ENCODE data around the gene EXTL1. TPM values are rescaled to one million over a fixed set of nuclear protein-coding genes. Genes with fewer than 3 reads are reported as not detected.

The EXTL1 gene
- polyA plus RNA-seq, 4 donors = 1.3 to 2.4 (median 1.7) TPM

DNA sequence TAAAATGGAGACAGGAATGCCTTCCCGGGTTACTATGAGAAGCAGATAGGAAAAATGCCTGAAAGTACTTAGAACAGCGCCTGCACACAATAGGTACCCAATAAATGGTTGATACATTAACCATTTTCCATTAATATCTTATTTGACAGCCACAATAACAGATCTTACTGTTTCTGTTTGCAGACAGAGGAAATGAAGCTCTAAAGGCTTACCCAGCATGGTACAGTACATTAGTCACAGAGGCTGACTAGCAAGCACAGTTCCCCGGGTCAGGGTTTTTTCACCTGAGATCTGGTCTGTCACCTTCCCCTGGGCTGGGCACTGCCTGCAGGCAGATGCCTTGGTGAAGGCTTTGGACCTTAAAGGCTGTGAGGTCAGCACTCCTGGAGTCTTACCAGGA is 43.0 kb downstream of the EXTL1 start:
- no peak for DNase-seq (ENCODE audit: low read depth in 4 of 4, low spot score in 2 of 4)

DNA sequence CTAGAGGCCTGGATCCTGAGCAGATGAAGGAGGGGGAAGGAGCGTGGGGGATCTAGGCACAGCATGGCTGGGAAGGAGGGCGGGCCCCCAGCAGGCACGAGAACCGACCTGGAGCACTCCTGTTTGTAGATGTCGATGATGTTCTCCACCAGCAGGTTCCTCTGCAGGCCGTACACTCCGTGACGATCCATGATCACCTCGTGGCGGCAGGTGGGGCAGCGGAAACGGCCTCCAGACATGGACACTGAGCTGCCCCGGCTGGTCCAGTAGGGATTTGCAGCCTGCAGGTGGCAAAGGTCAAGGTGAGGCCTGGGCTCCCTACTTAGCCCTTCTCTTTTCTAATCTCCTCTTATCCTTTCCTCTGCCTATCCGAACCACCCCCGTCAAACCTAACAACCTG is 44.6 kb downstream of the EXTL1 start:
- no peak for DNase-seq (ENCODE audit: low read depth in 4 of 4, low spot score in 2 of 4)

DNA sequence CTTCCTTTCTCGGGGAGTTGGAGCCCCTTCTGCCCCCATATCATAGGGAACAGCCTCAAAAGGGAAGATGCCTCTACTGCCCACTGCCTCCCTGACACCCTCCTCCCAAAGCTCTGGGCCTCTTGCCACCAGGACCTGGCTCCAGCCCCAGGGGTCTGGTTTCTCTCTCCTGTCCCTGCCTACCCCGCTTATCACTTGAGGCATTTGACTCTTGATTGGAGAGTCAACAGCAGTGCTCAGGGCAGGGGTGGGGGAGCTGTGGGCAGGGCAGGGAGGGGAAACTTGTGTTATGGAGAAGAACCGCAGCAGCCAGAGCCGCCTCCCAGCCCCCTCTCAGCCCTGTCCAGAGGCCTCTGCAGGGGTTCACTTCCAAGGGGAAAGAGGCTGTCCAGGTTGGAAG is 45.3 kb downstream of the EXTL1 start:
- DNase-seq (ENCODE audit: low read depth in 4 of 4, low spot score in 2 of 4) = no peak

DNA sequence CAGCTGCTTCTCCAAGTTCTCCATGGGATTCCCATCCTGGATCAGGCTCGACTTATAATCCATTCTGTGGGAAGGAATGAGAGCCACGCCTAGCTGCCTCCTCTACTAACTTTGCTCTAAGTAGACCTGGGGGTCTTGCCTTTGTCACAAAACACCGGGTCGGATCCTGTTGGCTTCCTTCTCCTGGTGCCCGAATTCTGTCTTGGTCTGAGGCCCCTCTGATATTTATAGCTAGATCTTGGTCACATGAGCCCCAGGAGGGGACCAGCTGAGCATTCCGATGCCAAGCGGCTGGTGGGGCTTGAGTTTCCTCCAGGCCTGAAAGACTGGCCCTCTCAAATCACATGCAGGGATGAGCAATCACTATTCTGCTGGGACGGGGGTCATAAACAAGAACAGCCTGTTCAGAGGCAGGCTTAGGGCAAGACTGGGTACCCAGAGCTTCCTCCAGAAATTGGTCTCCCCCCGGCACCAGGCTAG is 45.9 kb downstream of the EXTL1 start, which contains the start of gene TRIM63:
Gene TRIM63 (minus strand): TSS at position 199 of the 480 bp plus-strand sequence. CDS start 136 bp downstream, at position 63.
- DNase-seq (ENCODE audit: low read depth in 4 of 4, low spot score in 2 of 4) = no peak

DNA sequence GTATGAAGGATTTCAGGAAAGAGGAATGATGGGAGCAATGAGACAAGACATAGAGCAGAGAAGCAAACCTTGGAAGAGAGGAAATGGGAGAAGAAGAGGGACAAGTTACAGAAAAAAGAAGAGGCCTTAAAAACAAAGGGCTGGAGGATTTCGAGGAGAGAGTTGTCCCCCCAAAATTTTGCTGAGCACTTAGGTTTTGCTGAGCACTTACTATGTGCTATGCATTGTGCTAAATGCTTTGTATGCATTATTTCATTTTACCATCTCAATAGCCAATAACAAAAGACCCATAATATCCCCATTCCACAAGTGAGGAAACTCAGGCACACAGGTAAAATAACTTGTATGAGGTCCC is 48.3 kb downstream of the EXTL1 start:
- DNase-seq (ENCODE audit: low read depth in 4 of 4, low spot score in 2 of 4) = no peak

DNA sequence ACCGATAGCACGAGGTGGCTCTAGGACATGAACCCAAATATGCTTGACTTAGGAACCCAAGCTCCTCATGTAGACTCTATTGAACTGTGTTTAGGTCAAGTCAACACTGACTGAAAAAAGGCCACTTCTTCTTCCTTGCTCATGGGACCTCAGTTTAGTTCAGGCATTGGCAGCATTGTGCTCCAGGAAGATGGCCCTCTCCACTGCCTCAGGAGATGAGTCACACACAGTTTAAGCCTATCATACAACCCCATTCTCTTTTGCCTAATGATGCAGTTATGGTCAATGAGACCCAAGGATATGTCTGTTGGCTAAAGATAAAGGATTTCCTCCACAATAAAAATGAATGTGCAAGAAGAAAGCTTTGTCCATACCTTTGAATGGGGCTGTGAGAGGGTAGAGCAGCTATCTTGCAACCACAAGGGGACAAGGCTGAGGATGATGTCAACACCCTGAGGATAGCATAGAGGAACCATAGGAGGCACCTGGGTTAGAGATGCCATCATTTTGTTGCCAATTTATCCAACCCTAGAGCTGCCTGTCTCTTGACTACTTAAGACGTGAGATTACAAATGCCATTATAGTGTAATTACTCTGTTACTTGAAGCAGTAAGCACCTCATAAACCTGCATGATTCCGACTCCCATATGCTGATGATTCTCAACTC is 48.9 kb downstream of the EXTL1 start:
- DNase-seq (ENCODE audit: low read depth in 4 of 4, low spot score in 2 of 4) = no peak

DNA sequence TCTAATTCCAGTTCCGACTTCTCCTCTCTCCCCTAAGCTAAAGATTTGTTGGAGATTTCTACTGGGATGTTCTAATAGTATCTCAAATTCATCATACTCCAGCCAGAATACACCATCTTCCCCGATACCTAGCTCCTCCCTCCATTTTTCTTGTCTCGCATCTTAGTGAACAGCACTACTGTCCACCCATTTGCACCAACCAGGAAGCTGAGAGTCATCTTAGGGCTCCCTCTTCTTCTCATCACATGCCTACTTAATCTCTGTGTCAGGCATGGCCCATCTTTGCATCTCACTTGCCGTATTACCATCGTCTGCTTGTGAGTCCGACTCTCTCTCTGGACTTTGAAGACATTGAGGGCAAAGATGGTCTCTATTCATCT is 49.4 kb downstream of the EXTL1 start:
- no peak for DNase-seq (ENCODE audit: low read depth in 4 of 4, low spot score in 2 of 4)

DNA sequence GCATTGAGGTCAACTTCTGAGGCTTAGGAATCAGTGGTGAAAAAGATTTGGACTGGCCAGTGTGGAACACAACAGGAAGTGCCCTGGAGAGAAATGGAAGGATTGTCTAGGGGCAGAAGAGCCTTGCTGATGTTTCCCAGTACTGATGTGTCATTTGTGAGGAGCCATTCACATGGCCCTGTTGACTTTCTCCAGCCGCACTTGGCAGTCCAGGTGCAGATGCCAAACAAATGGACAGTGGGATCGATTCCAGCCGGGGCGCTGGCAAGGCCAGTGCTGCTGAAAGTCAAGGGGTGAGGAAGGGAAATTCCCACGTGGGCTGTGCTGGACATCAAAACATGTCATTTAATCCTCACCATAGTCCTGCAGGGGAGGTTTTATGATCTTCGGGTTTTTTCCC is 50.7 kb downstream of the EXTL1 start:
- no peak for DNase-seq (ENCODE audit: low read depth in 4 of 4, low spot score in 2 of 4)

DNA sequence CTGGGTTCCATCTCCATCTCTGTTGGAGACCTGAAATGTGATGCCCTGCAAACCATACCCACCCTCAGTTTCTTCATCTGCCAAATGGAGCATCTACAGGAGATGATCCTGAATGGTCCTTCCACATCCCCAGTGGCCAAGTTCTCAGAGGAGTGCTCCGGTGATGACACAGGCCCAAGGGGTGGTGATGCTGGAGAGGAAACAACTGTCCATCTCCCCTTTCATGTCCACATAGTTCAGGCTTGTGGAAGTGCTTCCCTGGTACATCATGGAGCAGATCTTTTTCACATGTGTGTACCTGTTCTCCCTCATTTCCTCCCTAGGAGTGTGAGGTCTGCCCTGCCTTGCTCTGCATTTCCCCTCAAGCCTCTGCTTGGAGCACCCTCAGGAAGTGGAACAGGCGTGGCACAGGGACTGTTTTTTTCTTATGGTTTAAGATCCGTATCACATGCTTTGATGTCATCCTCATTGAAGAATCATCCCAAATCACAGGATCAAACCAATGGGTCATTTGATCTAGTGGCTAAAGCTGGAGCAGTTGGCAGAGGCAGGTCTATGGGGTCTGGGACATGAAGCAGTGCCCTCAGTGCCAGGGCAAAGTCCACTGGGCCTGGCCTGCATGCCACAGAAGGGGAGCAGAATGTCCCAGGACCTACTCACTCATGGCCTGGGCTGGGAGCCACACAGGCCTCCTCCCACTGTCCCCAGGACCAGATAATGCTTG is 54.0 kb downstream of the EXTL1 start:
- DNase-seq (ENCODE audit: low read depth in 4 of 4, low spot score in 2 of 4) = no peak

DNA sequence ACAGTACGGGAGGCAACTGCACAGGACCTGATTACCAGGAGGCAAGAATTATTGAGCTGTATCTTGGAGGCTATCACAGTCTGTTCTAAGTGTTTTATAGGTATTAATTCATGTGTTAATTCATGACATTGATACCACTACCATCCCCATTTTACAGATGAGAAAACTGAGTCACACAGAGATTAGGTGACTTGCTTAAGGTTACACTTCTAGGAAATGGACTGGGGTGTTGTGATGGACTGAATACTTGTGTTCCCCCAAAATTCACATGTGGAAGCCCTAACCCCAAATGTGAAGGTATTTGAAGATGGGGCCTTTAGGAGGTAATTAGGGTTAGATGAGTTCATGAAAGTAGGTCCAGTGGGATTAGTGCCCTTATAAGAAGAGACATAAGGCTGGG is 55.9 kb downstream of the EXTL1 start:
- DNase-seq (ENCODE audit: low read depth in 4 of 4, low spot score in 2 of 4) = no peak

DNA sequence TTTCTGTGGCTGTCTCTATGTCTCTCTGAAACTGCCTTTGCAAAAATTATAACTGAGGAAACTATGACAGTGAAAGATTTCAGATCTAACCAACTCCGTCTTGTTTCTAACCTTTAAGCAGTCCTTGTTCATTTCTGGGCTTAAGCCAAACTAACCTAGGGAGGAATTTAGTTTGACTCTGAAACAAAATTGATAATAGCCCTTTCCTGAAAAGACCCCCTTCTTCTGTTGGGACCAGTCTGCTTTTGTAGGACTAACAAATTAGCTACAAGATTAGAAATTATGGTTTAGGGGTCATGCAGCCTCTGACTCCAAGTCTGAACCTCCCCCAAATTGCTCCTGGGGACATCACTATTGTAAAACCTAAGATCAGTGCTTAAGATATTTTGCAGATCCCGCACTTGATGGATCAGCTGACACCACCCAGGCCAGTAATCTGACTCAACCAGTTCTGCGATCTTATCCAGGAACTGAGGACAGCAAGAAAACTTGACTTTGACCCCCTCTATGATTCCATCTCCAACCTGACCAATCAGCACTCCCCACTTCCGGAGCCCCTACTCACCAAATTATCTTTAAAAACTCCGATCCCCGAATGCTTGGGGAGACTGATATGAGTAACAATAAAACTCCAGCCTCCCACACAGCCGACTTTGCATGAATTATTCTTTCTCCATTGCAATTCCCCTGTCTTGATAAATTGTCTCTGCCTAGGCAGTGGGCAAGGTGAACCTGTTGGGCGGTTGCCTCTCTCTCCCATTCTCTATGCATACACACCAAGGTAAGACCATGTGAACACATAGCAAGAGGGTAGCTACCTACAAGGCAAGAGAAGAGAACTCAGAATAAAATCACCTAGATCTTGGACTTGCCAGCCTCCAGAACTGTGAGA is 57.0 kb downstream of the EXTL1 start:
- DNase-seq (ENCODE audit: low read depth in 4 of 4, low spot score in 2 of 4) = no peak

DNA sequence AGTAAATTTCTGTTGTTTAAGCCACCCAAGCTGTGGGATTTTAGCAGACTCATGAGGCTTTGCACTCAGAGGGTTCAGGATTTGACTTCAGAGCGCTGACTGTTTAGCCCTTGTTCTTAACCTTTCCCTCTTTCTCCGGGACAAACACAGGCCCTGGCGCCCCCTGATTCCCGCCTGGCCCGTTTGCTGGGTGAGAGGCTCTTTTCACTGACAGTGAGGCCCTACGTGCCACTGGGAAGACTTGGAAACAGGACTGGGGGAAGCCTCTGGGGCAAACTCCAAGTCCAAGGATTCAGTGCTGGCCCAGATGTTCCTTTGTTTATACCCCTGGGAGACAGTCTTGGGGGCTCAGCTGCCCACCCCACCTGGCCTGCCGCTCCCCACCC is 57.6 kb downstream of the EXTL1 start:
- no peak for DNase-seq (ENCODE audit: low read depth in 4 of 4, low spot score in 2 of 4)

DNA sequence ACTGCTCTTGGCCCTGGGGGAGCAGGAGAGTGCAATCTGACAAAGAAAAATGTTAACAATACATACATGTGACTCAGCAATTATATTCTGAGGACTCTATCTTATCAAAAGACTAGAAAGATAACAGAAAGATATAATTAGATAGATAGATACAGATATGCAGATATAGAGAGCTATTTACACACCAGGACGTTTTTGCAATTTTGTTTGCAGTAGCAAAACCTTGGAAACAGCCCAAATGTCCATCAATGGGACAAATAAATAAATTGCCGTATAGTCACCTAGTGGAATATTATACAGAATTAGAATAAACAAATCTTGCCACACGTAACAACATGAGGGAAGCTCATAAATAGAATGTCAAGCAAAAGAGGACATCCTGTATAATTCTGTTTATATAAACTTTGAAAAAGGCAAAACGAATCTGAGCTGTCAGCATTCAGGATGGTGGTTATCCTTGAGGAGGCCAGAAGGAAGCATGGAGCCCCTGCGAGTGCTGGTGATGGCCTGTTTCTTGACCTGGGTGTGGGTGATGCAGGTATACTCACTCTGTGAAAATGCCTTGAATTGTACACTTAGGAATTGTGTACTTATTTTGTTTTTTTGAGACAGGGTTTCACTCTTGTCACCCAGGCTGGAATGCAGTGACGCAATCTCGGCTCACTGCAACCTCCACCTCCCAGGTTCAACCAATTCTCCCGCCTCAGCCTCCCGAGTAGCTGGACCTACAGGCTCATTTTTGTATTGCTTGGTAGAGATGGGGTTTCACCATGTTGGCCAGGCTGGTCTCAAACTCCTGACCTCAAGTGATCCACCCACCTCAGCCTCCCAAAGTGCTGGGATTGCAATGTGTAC is 58.6 kb downstream of the EXTL1 start:
- no peak for DNase-seq (ENCODE audit: low read depth in 4 of 4, low spot score in 2 of 4)

DNA sequence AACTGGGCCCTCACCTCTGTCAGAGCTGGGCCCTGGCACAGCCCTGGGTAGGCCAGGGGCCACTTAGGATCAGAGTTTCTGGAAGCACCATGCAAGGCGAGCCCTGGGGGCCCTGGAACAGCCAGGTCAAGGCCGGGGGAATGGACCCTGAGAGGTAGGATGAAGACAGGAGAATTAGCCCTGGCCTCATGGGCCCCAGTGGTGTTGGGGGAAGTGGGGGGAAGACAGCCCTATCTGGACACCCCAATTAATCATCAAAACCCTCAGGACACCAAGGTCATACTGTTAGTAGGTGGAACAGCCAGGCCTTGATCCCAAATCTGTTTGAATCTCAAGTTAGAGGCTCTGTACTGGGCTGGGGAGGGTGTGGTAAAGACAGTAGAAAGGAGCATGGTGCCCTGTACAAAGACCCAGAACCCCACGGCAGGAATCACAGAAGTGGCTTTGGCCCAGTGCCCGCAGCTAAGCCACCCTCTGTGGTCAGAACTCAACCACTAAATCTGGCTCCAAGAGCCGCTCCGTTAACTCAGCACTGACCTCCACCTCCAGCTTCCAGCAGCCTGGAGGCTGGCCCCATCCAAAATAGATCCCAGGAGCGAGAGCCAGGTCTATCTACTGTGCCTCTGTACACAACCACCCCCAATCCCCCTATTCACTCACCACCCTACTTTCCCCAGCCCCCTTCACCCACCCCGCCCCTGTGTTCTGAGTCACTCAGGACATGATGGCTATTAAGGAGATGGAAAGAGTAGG is 59.9 kb downstream of the EXTL1 start:
- no peak for DNase-seq (ENCODE audit: low read depth in 4 of 4, low spot score in 2 of 4)

DNA sequence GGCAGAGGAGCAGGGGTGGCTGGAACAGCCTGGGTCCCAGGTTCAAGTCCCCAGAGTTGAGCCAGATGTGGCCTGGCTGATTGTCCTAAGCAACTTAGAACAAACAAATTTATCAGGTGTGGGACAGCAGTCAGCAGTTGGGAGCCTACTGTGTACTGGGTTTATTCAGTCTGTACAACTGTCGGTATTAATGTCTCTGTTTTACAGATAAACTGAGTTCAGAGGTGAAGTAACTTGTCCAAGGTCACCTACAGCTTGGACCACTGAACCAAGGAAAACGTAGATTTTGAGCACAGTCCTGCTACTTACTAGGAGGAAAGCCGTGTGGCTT is 60.4 kb downstream of the EXTL1 start:
- no peak for DNase-seq (ENCODE audit: low read depth in 4 of 4, low spot score in 2 of 4)

DNA sequence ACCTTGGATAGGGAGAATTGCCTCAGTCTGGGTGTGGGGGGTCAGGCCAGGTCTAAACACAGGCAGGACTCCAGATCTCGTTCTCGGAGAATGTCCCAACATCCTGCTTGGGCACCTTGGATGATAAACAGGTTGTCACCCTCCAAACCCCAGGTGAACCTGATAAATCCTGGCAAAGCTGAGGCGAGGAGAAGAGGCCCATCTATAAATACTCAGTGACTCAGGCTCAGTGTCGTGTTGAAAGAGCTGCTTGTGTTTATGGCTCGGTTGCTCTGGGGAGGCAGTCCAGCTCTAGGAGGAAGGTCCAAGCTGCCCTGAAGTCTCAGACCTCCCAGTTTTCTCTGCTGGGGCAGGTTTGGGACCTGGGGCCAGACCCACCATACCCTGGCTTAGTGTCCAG is 61.6 kb downstream of the EXTL1 start:
- DNase-seq (ENCODE audit: low read depth in 4 of 4, low spot score in 2 of 4) = no peak

DNA sequence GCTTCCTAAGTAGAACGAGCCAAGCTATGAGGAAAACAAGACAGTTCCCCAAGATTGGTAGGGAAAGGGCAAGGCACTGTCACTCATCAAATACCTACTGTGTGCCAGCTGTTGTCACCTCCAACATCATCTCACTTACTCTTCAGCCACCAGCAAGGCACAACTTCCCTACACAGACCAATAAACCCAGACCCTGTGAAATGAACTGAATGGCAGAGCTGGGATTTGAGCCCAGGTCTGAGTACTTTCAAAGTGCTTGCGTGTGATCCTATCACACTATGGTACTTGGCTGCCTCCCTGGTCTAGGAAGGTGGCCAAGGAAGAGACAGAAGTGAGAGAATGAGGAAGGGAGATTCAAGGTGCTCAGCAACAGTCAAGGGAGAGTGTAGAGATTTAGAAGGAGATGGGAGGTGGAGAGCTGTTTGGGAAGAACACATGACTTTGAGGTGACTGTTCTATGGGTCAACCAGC is 62.6 kb downstream of the EXTL1 start:
- no peak for DNase-seq (ENCODE audit: low read depth in 4 of 4, low spot score in 2 of 4)

DNA sequence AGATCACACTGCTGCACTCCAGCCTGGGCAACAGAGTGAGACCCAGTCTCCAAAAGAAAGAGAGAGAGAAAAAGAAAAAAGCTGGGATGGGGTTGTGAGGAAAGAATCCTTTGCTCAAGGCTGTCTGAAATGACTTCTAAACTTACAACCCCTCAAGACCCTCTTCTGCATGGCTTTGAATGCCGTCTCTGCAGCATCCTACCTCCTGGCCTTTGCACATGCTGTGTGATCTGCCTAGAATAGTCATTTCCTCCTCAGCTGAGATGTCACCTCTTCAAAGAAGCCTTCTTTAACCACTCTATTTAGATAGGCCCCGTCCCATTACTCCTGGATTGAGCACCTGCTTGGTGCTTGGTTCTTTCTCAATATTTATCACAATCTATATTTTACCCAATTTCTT is 63.3 kb downstream of the EXTL1 start:
- no peak for DNase-seq (ENCODE audit: low read depth in 4 of 4, low spot score in 2 of 4)
